Measurements from ENCODE around the gene FNDC10. TPM values are rescaled to one million over a fixed set of nuclear protein-coding genes. Genes with fewer than 3 reads are reported as not detected.

FNDC10 gene
- total RNA-seq, 6 experiments from 2014 or later, result 1.6 to 4.0 (median 2.0) TPM

DNA sequence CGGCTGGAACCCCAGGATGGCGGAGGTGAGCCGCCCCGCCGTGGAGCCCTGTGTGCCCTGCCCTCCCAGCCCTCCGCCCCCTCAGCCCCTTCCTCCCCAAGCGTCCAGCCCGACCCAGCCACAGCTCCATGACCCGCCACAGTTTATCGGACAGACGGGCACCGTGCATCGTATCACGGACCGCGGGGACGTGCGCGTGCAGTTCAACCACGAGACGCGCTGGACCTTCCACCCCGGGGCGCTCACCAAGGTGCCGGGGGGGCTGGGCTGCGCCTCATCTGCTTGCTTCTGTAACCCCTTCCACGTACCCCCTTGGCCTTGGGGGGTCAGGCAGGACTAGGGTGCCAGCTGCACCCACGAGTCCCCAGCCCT lies 25.5 kb upstream of the FNDC10 start:
- no peak for DNase-seq
- H3K4me1 Mint-ChIP-seq (ENCODE audit: low read depth), result no peaks in the 10 kb centered on the region; the same call in 1 of the 2 replicates
- no peak overlapping the region for H3K27ac Mint-ChIP-seq
- no peaks in the 10 kb centered on the region for H3K9me3 Mint-ChIP-seq
- no peaks in the 10 kb centered on the region for H3K36me3 Mint-ChIP-seq (ENCODE audit: low read depth)
- H3K4me3 Mint-ChIP-seq, result no peak overlapping the region
- peaks cover 1% of the 10 kb centered on the region; the same call in 1 of the 2 replicates for H3K27me3 Mint-ChIP-seq (ENCODE audit: insufficient read depth)
- TF ChIP-seq, protein P1, sequence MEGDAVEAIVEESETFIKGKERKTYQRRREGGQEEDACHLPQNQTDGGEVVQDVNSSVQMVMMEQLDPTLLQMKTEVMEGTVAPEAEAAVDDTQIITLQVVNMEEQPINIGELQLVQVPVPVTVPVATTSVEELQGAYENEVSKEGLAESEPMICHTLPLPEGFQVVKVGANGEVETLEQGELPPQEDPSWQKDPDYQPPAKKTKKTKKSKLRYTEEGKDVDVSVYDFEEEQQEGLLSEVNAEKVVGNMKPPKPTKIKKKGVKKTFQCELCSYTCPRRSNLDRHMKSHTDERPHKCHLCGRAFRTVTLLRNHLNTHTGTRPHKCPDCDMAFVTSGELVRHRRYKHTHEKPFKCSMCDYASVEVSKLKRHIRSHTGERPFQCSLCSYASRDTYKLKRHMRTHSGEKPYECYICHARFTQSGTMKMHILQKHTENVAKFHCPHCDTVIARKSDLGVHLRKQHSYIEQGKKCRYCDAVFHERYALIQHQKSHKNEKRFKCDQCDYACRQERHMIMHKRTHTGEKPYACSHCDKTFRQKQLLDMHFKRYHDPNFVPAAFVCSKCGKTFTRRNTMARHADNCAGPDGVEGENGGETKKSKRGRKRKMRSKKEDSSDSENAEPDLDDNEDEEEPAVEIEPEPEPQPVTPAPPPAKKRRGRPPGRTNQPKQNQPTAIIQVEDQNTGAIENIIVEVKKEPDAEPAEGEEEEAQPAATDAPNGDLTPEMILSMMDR (IDR thresholded peaks at IDR 0.05), result no peak

DNA sequence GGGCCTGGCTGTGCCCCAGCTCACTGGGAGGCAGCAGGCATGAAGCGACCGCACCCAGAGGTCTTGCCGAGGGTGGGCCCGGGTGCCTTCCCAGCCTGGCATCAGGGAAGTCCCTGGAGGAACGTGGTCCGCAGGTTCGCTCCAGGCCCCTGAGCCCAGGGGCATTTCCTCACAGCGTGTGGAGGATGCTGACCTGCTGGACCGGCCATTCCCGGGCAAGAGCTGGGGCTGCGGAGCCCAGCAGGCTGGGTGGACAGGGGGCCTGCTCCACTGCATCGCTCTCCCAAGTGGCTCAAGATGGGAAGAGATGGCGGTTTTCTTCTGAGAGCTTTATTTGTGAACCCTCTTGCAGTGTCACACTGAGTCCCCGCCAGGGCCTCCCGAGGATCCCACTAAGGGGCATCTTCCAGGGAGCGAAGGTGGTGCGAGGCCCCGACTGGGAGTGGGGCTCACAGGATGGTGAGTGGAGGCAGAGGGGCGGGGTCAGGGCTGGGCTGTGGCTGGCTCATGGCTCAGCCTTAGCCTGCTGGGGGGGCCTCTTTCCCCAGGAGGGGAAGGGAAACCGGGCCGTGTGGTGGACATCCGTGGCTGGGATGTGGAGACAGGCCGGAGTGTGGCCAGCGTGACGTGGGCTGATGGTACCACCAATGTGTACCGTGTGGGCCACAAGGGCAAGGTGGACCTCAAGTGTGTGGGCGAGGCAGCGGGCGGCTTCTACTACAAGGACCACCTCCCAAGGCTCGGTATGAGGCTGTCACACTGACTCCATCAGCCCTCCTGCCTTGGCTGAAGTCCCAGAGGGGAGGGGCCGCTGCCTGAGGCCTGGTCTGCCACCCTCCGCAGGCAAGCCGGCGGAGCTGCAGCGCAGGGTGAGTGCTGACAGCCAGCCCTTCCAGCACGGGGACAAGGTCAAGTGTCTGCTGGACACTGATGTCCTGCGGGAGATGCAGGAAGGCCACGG lies 24.8 kb upstream of the FNDC10 start:
- TF ChIP-seq, protein P1 (IDR thresholded peaks at IDR 0.05), result no peak
- H3K9me3 Mint-ChIP-seq, result no peaks in the 10 kb centered on the region

GRCh38 chr1:1623631-1624442 lies 23.9 kb upstream of the FNDC10 start:
- H3K9me3 Mint-ChIP-seq, result no peaks in the 10 kb centered on the region
- H3K4me3 Mint-ChIP-seq, result no peak overlapping the region
- TF ChIP-seq, protein P1 (IDR thresholded peaks at IDR 0.05), result no peak
- H3K27ac Mint-ChIP-seq, result no peak overlapping the region
- DNase-seq, result no peak
- peaks cover under 1% of the 10 kb centered on the region; the same call in 1 of the 2 replicates for H3K27me3 Mint-ChIP-seq (ENCODE audit: insufficient read depth)
- H3K36me3 Mint-ChIP-seq (ENCODE audit: low read depth), result no peaks in the 10 kb centered on the region
- no peaks in the 10 kb centered on the region; the same call in 1 of the 2 replicates for H3K4me1 Mint-ChIP-seq (ENCODE audit: low read depth)

More for the DNA sequence above, 24.8 kb upstream of the FNDC10 start:
- Mint-ChIP-seq H3K27me3 (ENCODE audit: insufficient read depth) (no peaks in the 10 kb centered on the region), H3K4me1 (ENCODE audit: low read depth) (no peaks in the 10 kb centered on the region; the same call in 1 of the 2 replicates), H3K4me3 (no peak overlapping the region), H3K27ac (no peak overlapping the region), H3K36me3 (ENCODE audit: low read depth) (no peaks in the 10 kb centered on the region)
- no peak for DNase-seq

DNA sequence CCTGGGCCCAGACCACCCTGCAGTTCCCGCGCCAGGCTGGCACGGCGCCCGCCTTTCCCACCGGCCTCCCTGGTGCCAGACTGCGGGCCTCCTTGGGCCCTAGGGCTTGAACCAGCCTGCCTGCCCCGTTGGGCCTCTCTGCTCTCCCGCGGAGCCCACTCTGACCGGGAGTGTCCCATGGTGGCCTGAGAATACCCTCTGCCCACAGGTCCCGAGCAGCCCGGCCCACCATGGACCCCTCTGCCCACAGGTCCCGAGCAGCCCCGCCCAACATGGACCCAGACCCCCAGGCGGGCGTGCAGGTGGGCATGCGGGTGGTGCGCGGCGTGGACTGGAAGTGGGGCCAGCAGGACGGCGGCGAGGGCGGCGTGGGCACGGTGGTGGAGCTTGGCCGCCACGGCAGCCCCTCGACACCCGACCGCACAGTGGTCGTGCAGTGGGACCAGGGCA lies 23.3 kb upstream of the FNDC10 start:
- H3K4me3 Mint-ChIP-seq, result no peak overlapping the region
- no peaks in the 10 kb centered on the region; the same call in 1 of the 2 replicates for H3K4me1 Mint-ChIP-seq (ENCODE audit: low read depth)
- H3K36me3 Mint-ChIP-seq (ENCODE audit: low read depth), result no peaks in the 10 kb centered on the region
- peaks cover 1% of the 10 kb centered on the region; the same call in 1 of the 2 replicates for H3K27me3 Mint-ChIP-seq (ENCODE audit: insufficient read depth)
- no peak for DNase-seq
- TF ChIP-seq, protein P1 (IDR thresholded peaks at IDR 0.05), result no peak
- no peaks in the 10 kb centered on the region for H3K9me3 Mint-ChIP-seq
- H3K27ac Mint-ChIP-seq, result no peak overlapping the region

DNA sequence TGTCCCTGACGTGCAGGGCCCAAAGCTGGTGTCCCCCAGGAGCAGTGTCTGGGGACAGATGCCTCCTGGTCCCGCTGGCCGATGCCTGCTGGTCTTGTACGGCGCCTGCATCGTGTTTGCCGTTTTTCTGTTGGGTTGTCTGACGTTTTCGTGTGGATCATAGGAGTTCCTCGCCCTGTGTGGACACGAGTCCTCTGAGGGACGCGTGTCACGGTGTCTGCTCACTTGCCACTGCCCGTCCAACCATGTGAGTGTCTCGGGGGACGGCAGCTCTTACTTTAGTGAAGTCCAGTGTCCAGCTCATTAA lies 22.8 kb upstream of the FNDC10 start:
- H3K4me1 Mint-ChIP-seq (ENCODE audit: low read depth), result no peaks in the 10 kb centered on the region; the same call in 1 of the 2 replicates
- H3K9me3 Mint-ChIP-seq, result no peaks in the 10 kb centered on the region
- no peak for DNase-seq
- H3K27me3 Mint-ChIP-seq (ENCODE audit: insufficient read depth), result peaks cover 1% of the 10 kb centered on the region; the same call in 1 of the 2 replicates
- H3K27ac Mint-ChIP-seq, result no peak overlapping the region
- no peak overlapping the region for H3K4me3 Mint-ChIP-seq
- H3K36me3 Mint-ChIP-seq (ENCODE audit: low read depth), result no peaks in the 10 kb centered on the region
- TF ChIP-seq, protein P1 (IDR thresholded peaks at IDR 0.05), result no peak
